ENCODE results near the gene TRIO.

The TRIO gene

DNA sequence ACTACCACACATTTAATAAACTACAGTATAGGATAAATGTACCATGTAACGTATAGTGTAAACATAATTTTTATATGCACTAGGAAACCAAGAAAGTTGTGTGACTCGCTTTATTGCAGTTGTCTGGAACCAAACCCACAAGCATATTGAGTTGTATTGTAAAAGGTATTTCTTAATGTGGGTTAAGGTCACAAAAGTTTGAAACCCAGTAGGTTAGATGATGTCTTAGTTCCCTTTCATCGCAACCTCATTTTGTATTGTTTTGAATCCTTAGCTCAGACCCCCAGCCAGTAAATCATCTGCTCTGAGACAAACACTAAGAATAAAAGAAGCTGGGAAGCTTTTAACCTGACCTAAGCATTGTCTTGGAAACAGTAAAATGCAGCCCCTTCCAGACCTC, 79.1 kb downstream of the TRIO start:
- DNase-seq (ENCODE audit: low spot score) (no peak), FAIRE-seq (no peak)

DNA sequence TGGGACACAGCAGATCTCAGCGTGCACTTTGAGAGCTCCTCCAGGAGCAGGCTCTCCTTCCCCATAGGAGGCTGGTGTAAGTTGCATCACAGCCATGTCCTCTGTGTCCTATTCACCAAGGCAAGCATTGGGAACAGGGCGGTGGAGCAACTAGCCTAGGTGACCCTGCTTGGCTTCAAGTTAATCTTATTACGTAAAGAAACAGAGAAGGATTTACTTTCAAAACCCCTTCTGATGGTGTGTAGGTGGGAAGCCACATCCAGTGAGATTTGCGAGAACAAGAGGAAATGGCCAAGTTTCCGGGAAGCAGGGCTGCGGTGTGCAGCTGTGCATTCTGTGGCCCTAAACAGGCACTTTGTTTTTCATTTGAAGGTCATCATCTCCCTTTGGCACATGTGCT, 80.2 kb downstream of the TRIO start:
- DNase-seq (ENCODE audit: low spot score) (no peak), FAIRE-seq (no peak)

DNA sequence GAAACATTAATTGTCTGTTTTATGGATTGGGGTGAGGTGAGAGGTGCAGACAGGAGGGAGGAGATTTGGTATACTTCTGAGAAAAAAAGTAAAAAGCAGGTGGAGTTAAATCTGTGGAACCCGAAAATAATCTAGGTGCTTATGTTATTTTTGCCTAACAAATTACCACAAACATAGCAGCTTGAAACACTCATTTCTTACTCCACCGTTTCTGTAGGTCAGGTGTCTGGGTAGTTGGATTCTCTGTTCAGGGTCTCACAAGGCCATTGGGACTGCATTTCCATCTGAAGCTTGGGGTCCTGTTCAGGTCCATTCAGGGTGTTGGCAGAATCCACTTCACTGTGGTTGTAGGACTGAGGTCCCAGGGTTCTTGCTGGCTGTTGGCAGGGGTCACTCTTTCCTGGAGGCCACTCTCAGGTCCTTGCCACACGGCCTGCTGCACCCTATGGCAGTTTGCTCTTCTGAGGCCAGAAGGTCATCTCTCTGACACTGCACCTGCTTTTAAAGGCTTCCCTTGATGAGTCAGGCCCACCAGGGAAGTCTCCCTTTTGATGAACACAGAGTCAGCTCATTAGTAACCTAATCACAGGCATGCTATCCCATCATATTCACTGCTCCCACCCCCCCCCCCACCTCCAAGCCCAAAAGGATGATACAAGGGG, 82.2 kb downstream of the TRIO start:
- DNase-seq (ENCODE audit: low spot score), result no peak
- FAIRE-seq, result no peak

DNA sequence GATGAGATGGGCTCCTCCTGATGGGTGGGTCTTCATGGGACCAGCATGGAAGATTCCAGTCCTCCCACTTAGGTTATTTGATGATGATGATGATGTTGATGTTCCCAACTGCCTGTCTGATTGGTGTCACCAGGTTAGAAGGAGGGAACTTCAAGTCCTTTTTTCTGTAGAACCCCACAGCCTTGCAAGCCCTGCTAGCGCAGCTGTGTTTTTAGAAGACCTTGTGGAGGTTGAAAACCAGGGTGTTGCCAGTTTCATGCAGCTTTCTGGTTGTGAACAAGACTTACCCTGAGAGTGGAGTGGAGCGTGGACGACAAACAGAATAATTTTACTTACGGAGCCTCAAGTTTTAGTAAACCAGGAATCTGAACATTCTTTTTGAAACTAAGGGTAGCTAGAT, 83.0 kb downstream of the TRIO start:
- DNase-seq (ENCODE audit: low spot score) (no peak), FAIRE-seq (no peak)

DNA sequence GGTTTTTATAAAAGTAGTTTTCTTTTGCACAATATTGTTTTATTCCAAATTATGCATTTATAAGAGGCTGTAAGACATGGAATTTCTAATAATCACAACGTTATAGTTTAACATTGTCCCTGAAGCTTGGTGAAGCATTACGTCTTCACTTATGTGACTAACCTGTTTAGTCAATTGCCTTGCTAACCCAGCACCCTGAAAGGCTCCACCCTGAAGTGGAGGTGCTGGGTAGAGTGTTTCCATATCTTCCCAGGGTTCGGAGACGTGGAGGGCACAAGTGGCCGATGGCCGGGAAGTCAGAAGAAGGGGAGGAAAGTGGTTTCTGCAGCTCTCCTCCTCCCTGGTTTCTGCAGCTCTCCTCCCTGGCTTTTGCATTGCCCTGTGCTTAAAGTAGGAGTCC, 83.4 kb downstream of the TRIO start:
- no peak for FAIRE-seq

DNA sequence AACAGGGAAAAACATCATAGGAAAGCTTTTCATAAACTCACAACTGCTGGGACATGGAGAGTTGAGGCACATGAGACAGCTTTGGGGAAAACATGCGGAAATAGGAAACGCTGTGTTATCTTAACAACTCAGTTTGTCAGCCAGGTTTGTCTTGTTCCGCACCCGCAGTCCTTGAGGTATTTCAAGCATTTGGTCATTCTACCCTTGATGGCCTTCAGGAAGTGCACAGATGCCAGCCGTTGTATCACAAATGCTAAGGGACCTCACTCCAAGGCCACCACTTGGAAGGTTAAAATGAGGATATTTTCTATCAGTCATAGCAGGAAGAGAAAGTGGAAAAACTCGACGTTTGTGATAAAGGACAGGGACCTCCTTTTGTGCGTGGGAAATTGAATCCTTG, 83.8 kb downstream of the TRIO start:
- FAIRE-seq, result no peak
- DNase-seq (ENCODE audit: low spot score), result no peak

More for the DNA sequence above, 83.4 kb downstream of the TRIO start:
- no peak for DNase-seq (ENCODE audit: low spot score)

DNA sequence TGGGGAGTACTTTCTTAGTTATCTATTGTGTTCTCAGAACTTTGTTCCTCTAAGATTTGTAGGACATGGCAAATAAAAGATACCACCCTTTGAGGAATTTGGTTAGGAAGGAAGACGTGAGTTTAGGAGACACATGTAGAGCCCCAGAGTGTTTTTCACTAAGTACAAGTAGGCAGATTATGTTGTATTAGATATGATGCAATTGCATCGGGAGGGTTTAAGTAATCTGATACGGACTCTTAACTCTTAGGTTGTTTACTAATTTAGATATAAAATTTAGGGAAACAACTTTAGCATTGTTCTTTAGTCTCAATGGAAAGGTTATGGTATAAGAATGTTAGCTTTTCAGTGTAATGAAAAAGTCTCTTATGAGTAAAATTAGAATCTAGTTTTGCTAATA, 84.4 kb downstream of the TRIO start:
- DNase-seq (ENCODE audit: low spot score), result no peak
- FAIRE-seq, result no peak

DNA sequence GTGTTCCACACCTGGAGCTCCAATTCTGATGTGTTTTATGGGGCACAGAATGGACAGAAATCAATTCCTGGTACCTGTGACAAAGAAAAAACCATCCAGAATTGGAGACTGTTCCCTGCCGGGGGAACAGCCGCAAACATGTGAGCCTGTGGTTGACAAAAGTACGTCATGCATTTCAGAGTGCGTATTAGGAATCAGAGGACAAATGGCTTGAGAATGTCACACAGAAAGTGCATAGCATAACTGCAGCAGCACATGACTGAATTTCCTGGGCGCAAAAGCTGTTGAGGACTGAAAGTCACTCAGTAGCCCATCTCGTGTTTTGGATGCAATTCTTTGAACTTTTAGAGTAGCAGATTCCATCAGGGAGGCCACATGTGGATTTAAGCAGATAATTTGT, 85.1 kb downstream of the TRIO start:
- no peak for FAIRE-seq
- no peak for DNase-seq (ENCODE audit: low spot score)

DNA sequence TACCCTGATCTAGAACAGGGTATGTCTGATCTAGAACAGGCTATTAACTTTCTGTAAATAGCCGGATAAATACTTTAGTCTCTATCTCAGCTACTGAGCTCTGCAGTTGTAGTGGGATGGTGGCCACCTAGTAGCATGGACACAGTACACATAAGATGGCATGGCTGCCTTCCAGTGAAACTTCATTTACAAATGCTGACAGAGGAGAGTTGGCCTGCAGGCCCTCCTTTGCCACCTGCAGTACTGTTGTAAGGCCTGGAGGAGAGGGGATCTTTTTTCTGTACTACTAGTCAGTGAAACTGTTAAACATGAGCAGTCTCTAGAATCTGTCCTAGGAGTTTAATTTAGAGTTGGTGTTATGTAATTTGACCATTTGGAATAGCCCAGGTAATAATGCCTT, 86.0 kb downstream of the TRIO start:
- no peak for FAIRE-seq
- DNase-seq (ENCODE audit: low spot score), result no peak

DNA sequence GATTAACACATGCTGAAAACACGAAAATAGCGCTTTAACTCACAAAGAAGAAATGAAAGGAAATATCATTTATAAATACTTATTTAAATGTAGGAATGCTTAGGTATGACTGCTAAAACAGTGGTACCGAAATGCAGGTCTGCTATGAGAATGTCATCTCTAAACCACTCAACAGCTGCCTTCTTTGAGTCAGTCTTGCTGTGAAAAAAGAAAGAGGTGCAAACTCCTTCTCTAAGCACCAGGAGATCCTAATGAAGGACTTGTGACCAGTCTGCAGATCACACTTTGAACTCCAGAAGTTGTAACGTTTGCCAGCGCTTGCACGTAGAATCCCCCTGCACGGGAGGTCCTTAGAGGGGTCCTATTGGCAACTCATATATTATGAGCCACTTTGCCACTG, 86.6 kb downstream of the TRIO start:
- FAIRE-seq, result no peak
- no peak for DNase-seq (ENCODE audit: low spot score)

DNA sequence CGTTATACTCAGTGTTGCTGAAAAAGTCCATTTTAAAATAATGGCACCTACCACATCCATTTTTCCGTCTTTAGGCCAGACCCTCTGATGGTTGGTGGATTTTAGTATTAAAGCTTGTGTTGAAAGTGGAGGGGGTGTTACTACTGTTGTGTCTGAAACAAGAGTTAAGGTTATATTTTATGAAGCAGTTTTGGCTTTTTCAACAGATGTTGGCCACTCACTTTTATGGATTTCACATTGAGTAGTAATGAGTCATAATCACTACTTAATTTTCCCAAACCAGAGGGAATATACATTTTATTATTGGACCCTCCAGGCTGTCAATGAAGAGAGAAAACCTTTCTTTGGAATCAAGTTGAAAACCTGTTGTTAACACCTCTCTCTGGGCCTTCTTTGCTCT, 88.0 kb downstream of the TRIO start:
- DNase-seq (ENCODE audit: low spot score) (no peak), FAIRE-seq (no peak)

DNA sequence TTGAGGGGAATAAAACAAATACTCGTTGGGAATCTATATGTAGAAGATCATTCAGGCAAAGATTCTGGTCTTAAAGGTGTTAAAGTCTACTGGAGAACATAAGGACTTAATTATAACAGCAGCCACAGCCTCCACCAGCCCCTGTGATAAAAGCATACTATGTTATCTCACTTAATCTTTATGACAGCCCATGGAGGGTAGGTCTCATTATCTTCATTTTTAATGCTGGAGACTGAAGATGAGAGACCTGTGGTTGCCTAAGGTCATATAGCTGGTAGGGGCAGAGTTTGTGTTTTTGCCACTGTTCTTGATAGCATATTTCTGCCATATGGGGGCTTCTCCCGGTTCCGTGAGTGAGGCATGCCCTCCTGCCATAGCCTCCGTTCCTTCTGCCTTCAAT, 88.7 kb downstream of the TRIO start:
- FAIRE-seq, result no peak
- DNase-seq (ENCODE audit: low spot score), result no peak

DNA sequence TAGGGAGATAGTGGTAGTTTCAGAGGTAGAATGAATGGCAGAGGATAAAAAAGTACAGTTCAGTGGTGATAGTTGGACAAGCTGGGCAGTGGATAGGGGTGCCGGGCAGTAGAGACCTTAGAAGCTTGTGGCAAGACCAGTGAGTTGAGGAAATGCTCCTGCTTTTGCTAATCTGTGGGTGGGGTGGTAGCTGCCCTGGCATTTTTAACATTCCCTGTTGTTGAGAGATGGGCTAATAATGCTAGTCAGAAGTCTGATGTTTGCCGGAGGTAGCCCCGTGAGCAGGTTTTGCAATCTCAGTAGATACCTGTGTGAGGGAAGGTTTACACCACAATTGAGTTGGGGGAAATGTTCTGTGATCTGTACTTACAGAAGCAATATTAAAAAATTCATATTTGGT, 91.1 kb downstream of the TRIO start:
- FAIRE-seq, result no peak
- no peak for DNase-seq (ENCODE audit: low spot score)

DNA sequence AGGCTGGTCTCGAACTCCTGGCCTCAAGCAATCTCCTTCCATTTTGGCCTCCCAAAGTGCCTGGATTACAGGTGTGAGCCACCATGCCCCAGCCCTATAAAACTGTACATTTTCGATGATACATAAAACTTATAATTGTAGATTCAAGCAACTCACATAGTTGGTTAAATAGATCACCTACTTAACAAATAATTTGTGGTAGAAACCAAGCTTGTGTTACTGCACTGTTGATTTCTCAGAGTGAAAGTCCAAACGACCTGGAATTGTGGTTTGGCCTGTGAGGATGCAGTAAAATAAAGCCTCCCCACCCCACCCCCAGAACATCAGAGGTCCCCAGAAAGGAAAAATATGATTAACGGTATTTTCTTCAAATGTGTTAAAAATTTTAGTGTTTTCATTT, 92.7 kb downstream of the TRIO start:
- DNase-seq (ENCODE audit: low spot score) (no peak), FAIRE-seq (no peak)

DNA sequence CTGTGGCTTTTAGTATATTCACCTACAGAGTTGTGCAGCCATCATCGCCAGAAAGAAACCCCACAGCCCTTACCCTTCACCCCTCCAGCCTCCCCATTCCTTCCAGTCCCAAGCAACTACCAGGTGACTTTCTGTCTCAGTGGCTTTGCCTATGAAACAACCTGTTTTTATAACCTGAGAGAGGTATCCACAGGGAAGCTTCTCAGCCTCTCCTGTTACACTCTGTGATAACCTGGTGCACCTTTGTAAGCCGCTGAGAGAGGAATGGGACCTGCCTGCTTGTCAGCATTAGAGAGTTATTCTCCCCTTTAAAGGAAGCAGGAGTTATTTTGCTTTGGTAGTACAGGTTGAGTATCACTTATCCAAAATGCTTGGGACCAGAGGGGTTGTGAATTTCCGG, 93.6 kb downstream of the TRIO start:
- FAIRE-seq (no peak), DNase-seq (ENCODE audit: low spot score) (no peak)

DNA sequence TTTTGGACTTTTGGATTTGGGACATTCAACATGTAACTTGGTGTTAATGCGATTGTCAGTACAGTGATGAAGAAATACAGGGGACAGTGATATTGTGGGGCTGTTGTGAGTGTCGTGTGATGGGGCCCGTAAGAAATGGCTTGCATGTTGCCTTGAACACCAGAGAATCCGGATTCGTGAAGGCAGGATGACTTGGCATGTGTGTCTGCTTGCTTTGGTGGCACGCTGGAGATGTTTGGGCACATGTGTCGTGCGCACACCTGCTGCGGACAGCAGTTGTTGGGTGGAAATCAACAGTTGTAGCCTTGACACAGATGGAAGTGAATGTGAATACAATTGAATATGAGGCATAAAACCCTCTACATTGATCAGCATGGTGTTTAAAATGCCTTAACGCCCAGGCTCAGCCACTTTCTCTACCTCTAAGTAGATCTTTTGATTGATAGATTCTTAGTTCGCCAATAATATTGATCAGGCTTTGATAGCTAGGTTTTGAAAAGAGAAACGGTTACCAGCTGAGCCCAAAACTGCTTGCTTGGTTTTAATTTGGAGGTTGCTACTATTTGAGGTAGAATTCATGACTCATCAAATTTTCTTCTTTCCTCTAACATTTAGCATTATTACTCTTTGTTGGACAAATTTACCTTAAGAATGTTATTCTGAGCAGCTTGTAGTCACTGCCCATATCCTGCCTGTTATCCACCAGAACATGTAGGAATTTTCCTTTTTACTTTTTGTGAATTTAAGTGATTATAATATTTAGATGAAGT, 94.4 kb downstream of the TRIO start:
- no peak for FAIRE-seq

DNA sequence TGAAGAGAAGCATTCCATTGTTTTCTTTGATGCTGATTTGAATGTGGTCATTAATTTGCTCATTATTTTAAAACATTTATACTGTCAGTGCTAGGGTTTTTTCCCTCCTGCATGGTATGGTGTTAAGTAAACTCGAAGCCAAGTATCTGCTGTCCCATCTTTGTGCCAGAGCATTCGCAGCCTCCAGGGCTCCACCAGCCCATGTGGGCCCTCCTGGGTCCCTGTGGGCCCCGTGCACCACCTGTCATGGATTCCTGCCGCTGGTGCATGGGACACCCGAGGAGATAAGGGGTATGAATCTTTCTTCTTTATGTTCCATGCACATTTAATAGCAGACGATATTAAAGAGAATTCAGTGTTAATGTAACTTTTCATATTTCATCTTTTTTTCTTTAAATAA, 95.1 kb downstream of the TRIO start:
- no peak for FAIRE-seq
- DNase-seq (ENCODE audit: low spot score), result no peak

More for the DNA sequence above, 94.4 kb downstream of the TRIO start:
- DNase-seq (ENCODE audit: low spot score), result no peak

DNA sequence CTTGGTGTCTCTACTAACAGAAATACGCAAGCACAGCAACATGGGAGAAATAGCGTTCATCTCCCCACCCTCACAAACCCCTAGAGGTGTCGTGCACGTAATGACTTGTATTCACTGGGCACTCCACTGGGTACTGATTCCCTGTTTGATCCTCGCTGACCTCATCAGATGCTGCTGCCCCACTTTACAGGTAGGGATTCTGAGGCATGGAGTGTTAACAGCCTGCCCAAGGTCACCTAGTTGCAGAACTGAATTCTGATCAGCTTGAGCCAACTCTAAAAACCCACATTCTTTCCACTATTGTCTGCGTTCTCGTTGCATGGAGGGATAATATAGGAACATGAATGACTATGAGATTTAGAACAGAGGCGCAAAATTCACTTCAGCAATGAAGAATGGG, 96.3 kb downstream of the TRIO start:
- no peak for FAIRE-seq

DNA sequence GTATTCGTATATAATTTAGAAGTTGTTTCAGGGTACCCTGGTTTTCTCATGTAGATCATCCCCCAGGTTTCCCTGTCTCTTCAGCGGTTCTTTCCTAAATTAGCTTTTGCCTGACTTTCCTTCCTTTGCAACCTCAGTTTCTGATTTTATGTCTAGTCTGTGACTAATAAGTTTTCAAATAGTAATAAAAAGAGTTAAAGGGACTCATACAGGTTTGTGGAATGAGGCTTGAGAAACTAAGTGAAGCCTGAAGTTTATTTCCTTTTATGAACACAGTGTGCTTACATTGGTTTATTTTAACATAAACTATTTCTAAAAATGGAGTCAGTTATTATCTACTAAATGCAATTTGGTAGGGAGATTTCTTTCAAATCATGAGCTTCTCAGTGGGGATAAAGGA, 96.8 kb downstream of the TRIO start:
- FAIRE-seq (no peak), DNase-seq (ENCODE audit: low spot score) (no peak)

More for the DNA sequence above, 96.3 kb downstream of the TRIO start:
- DNase-seq (ENCODE audit: low spot score), result no peak

DNA sequence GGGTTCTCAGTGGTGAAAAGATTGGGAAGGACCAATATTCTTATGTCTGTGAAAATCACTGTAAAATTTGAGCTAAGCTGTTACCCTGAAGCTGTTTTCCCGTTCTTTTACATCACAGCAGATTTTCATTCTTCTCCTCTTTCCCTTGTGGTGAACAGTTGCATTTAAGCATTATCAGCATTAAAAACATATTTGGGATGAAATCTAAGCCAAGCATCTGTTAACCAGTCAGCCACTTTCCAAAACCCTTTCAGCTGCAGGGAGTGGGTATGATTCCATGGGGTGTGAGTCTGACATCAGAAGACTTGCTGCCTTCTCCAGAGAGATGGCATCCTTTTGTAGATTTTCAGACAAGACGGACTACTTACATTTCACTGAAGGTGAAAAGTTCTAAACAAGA, 97.2 kb downstream of the TRIO start:
- no peak for DNase-seq (ENCODE audit: low spot score)
- no peak for FAIRE-seq

DNA sequence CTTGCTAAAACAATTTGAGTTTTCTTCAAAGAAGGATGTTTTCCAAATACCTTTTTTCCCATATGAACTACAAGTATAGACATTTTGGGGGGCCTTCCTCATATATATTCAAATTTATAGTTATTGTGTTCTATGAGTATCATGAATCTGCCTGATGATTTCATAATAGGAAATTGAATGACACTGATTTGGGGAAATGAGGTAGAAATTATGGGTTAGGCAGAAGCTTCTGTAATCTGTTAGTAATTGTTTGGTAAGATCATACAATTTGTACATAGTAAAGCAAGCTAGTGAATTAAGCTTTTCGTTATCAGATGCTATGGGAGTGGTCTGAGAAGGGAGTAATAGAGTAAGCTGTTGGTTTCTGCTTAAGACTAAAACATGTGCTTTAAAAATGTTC, 98.0 kb downstream of the TRIO start:
- no peak for FAIRE-seq
- DNase-seq (ENCODE audit: low spot score), result no peak

DNA sequence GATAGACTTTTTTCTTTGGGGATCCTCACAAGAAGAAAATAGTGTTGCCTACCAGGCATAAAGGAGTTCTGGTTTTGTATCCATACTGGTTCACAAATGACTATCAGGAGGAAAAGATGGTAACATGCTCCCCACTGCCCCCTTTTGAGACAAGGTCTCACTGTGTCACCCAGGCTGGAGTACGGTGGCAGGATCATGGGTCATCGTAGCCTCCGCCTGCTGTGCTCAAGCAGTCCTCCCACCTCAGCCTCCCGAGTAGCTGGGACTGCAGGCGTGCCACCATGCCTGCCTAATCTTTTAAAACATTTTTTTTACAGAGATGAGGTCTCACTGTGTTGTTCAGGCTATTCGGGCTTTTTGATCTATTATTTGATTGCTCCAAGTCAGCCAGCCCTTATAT, 99.3 kb downstream of the TRIO start:
- no peak for DNase-seq (ENCODE audit: low spot score)

DNA sequence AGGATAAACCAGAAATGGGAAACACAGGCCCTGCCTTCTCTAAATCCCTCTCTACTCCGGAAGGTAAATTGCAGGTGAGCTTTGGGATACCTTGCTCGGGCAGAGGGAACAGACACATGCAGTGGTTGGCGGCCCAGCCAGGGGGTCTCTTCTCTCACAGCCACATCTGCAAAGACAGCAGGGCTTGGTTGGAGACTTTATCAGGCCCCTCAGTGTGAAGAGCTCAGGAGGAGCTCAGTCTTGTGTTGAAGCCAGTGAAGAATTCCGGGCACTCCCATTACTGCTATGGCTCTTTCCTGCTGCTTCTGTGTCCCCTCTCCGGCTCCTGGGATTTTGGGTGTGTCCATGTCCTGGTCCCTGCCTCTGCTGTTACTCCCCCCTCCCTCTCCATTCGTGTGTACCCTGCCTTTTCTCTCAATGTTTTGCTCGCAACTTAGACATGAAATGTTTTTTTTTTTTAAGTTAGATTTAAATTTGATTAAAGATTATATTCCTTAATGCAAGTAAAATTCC, 99.8 kb downstream of the TRIO start:
- FAIRE-seq (no peak), DNase-seq (ENCODE audit: low spot score) (no peak)

More for the DNA sequence above, 99.3 kb downstream of the TRIO start:
- no peak for FAIRE-seq
